Measurements from ENCODE around the gene ZC3H7A.

GRCh38 chr16:11734025-11734652 is 62.9 kb downstream of the ZC3H7A start:
- TF ChIP-seq, protein P1, sequence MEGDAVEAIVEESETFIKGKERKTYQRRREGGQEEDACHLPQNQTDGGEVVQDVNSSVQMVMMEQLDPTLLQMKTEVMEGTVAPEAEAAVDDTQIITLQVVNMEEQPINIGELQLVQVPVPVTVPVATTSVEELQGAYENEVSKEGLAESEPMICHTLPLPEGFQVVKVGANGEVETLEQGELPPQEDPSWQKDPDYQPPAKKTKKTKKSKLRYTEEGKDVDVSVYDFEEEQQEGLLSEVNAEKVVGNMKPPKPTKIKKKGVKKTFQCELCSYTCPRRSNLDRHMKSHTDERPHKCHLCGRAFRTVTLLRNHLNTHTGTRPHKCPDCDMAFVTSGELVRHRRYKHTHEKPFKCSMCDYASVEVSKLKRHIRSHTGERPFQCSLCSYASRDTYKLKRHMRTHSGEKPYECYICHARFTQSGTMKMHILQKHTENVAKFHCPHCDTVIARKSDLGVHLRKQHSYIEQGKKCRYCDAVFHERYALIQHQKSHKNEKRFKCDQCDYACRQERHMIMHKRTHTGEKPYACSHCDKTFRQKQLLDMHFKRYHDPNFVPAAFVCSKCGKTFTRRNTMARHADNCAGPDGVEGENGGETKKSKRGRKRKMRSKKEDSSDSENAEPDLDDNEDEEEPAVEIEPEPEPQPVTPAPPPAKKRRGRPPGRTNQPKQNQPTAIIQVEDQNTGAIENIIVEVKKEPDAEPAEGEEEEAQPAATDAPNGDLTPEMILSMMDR (IDR thresholded peaks at IDR 0.05; ENCODE audit: low read length): no peak
- TF ChIP-seq EZH2 (optimal IDR thresholded peaks at IDR 0.05; ENCODE audit: low read depth, low read length) (no peak), EZH2phosphoT487 (IDR thresholded peaks at IDR 0.05; ENCODE audit: low read length) (no peak)
